K562 (cell line): ENCODE measurements around the gene PHOSPHO1. TPM values are rescaled to one million over a fixed set of nuclear protein-coding genes. Genes with fewer than 3 reads are reported as not detected.
A peak's percentile ranks its signal among the peaks of the same experiment; 100 is the strongest.

Source experiments
- ATAC-seq: fragments of 200-7000 bp; cut with Tn5 transposase; 3 replicates; pipeline ENCODE4 v1.9.1; 2020; ENCODE audit warnings: moderate library complexity
- BruUV-seq: library from RNA; stranded (reverse); fragments of 400-500 nt; replicated peaks from 2 replicates; lab custom pipeline; 2021; lab: Mats Ljungman, UMichigan
- CTCF ChIA-PET: fragments of 300-600 bp; formaldehyde crosslinking; extraction: SDS; loops from one replicate; lab custom pipeline; 2021; ENCODE audit warnings: low intra/inter-chr PET ratio; lab: Yijun Ruan, JAX
- POLR2A ChIA-PET: fragments of 300-600, 350-650 bp; sonication (Branson Sonifier 250); formaldehyde crosslinking; extraction: SDS; loops from one replicate; lab custom pipeline; 2021; ENCODE audit warnings: antibody characterized with exemption, inconsistent platforms; lab: Yijun Ruan, JAX
- DNase-seq, 4 experiments: peaks; one replicate each; pipeline versions ENCODE4 v3.0.0 to v3.0.0-alpha.2; 2011 to 2018; ENCODE audit warnings: low spot score in 3 of 4, mixed read lengths in 3 of 4; ENCODE audit errors: extremely low read depth in 1 of 4
- FAIRE-seq: peaks from 2 replicates; lab custom pipeline; 2011; peaks lifted over from hg19 to GRCh38; lab: Jason Lieb, UNC
- H2AFZ ChIP-seq: 2 replicates; pipeline ENCODE4 v1.6.0; 2011; ENCODE audit warnings: low read depth, low read length, control low read depth, inconsistent platforms
- H3K27ac ChIP-seq: fragments of 200-600 bp; 3 replicates; pipeline ENCODE4 v1.8.0; 2011; ENCODE audit warnings: low read depth, mild to moderate bottlenecking, control low read depth, inconsistent platforms, low read length, moderate library complexity, mixed read lengths; ENCODE audit errors: extremely low read depth
- H3K27me3 ChIP-seq, 2 experiments: fragments of 300-600 bp in 1 of 2; 2 replicates in 1 of 2; 3 replicates in 1 of 2; pipeline versions ENCODE4 v1.6.0 to v1.8.0; 2011; ENCODE audit warnings: inconsistent platforms in 2 of 2, low read length in 2 of 2, mild to moderate bottlenecking in 1 of 2, mixed read lengths in 1 of 2, moderate library complexity in 1 of 2; ENCODE audit not compliant: control insufficient read depth in 2 of 2, insufficient read depth in 2 of 2
- H3K36me3 ChIP-seq: fragments of 300-600 bp; 3 replicates; pipeline ENCODE4 v1.8.0; 2011; ENCODE audit warnings: mild to moderate bottlenecking, low read length, inconsistent platforms; ENCODE audit not compliant: control insufficient read depth, insufficient read depth
- H3K4me1 ChIP-seq, 2 experiments: fragments of 200-600 bp in 1 of 2; replicated peaks in 1 of 2; 2 replicates in 1 of 2; 3 replicates in 1 of 2; pipeline versions ENCODE4 v1.5.1 to v1.8.0; 2011; ENCODE audit warnings: inconsistent platforms in 2 of 2, low read length in 2 of 2, mild to moderate bottlenecking in 1 of 2, mixed read lengths in 1 of 2, moderate library complexity in 1 of 2; ENCODE audit not compliant: control insufficient read depth in 2 of 2, insufficient read depth in 2 of 2
- H3K4me2 ChIP-seq: 2 replicates; pipeline ENCODE4 v1.6.1; 2011; ENCODE audit warnings: low read length, control low read depth, inconsistent platforms, mixed read lengths; ENCODE audit not compliant: insufficient read depth
- H3K4me3 ChIP-seq: fragments of 200-600 bp; sonication (generic), shearing (Covaris generic); 2 replicates; pipeline ENCODE4 v1.5.1; 2016; ENCODE audit warnings: control low read depth, inconsistent platforms
- H3K79me2 ChIP-seq: fragments of 200-600 bp; 3 replicates; pipeline ENCODE4 v1.8.0; 2011; ENCODE audit warnings: low read length, inconsistent platforms; ENCODE audit not compliant: control insufficient read depth, insufficient read depth
- H3K9ac ChIP-seq, 2 experiments: 2 replicates each; pipeline versions ENCODE4 v1.6.0 to v1.6.1; 2011; ENCODE audit warnings: low read depth in 2 of 2, low read length in 2 of 2, control low read depth in 1 of 2, inconsistent platforms in 1 of 2, mild to moderate bottlenecking in 1 of 2, mixed read lengths in 1 of 2; ENCODE audit not compliant: insufficient read depth in 1 of 2
- H3K9me1 ChIP-seq: one replicate; pipeline ENCODE4 v1.6.0; 2011; ENCODE audit warnings: inconsistent platforms, mild to moderate bottlenecking, low read length, moderate library complexity; ENCODE audit not compliant: control insufficient read depth, insufficient read depth
- H3K9me3 ChIP-seq: replicated peaks from 2 replicates; pipeline ENCODE4 v1.5.1; 2011; ENCODE audit warnings: low read depth, low read length, inconsistent platforms; ENCODE audit not compliant: control insufficient read depth, insufficient read depth
- H4K20me1 ChIP-seq: replicated peaks from 2 replicates; pipeline ENCODE4 v1.6.1; 2011; ENCODE audit warnings: low read length, inconsistent platforms, mixed read lengths; ENCODE audit not compliant: control insufficient read depth, insufficient read depth
- CTCF ChIP-seq, 3 experiments: IDR thresholded peaks in 2 of 3; conservative IDR thresholded peaks in 1 of 3; 2 replicates each; pipeline ENCODE4 v1.5.1; 2011 to 2012; ENCODE audit warnings: low read length in 3 of 3, mild to moderate bottlenecking in 3 of 3, control low read depth in 2 of 3, improper control_type of control experiment in 1 of 3, inconsistent platforms in 1 of 3, low read depth in 1 of 3, mixed read lengths in 1 of 3, moderate library complexity in 1 of 3; ENCODE audit not compliant: insufficient read depth in 2 of 3
- ELF1 ChIP-seq: fragments of 200-800 bp; sonication (Bioruptor generic); IDR thresholded peaks from 2 replicates; pipeline ENCODE4 v1.6.1; 2016; ENCODE audit warnings: missing genetic modification characterization, missing compliant biosample characterization
- ETV6 ChIP-seq, 3 experiments: fragments of 150-350 bp in 1 of 3; sonication (generic) in 1 of 3; formaldehyde crosslinking in 1 of 3; IDR thresholded peaks; 2 replicates each; pipeline versions ENCODE4 v1.6.1 to v1.8.0; 2014 to 2022; ENCODE audit warnings: borderline replicate concordance in 2 of 3, low read depth in 2 of 3, antibody characterized with exemption in 1 of 3, low read length in 1 of 3, mild to moderate bottlenecking in 1 of 3, missing genetic modification reagents in 1 of 3
- FOXP1 ChIP-seq: sonication (generic); formaldehyde crosslinking; IDR thresholded peaks from 2 replicates; pipeline ENCODE4 v1.8.0; 2022; ENCODE audit warnings: mild to moderate bottlenecking, missing genetic modification reagents
- ZBTB40 ChIP-seq, 2 experiments: fragments of 450-650 bp in 1 of 2; sonication (generic) in 1 of 2; formaldehyde crosslinking in 1 of 2; IDR thresholded peaks; 2 replicates each; pipeline versions ENCODE4 v1.7.1 to v1.9.0; 2016 to 2022; ENCODE audit warnings: inconsistent platforms in 1 of 2, mild to moderate bottlenecking in 1 of 2, missing genetic modification reagents in 1 of 2
- ZNF212 ChIP-seq: fragments of 450-650 bp; formaldehyde crosslinking; IDR thresholded peaks from 2 replicates; pipeline ENCODE4 v1.4.0; 2020; ENCODE audit warnings: mild to moderate bottlenecking
- ZNF77 ChIP-seq: fragments of 250-450 bp; sonication (Bioruptor Pico); IDR thresholded peaks from 2 replicates; pipeline ENCODE4 v1.5.0; 2020
- WGBS: fragments of 100-300 bp; shearing (Covaris generic); methylation state at CpG from one replicate; pipeline ENCODE4 v1.1.6; 2016; ENCODE audit warnings: low coverage, mixed read lengths; ENCODE audit not compliant: insufficient coverage; ENCODE audit errors: missing lambda C conversion rate; 5-methylcytosine and 5-hydroxymethylcytosine counted together
- in situ Hi-C: fragments of 300-500 bp; cut with MboI; formaldehyde crosslinking; loops from 4 replicates; pipeline ENCODE4 v1.15.0; 2018; ENCODE audit warnings: inconsistent platforms, mixed read lengths
- intact Hi-C: fragments of 100-400 bp; cut with micrococcal nuclease; formaldehyde crosslinking; loops from 2 replicates; pipeline ENCODE4 v1.14.2; 2022
- polyA plus RNA-seq, 8 experiments: library from polyadenylated mRNA; depleted of rRNA in 4 of 8; stranded (reverse) in 5 of 8; unstranded in 3 of 8; fragments of >200 nt; fragmentation: Nextera tagmentation in 2 of 8; fragmentation: Illumina TruSeq in 1 of 8; extraction: Ambion mirVana in 2 of 8; extraction: Trizol in 1 of 8; gene quantifications; 2 replicates each; pipeline versions ENCODE4 v1.2.1 to v1.2.3, GENCODE V29; 2011 to 2014; ENCODE audit warnings: inconsistent platforms in 1 of 8, missing spikeins in 1 of 8
- total RNA-seq, 7 experiments: library from RNA; depleted of rRNA in 6 of 7; stranded (reverse); fragments of >200 nt in 6 of 7; fragmentation: Illumina TruSeq in 2 of 7; extraction: Trizol in 2 of 7; gene quantifications; 2 replicates each; pipeline versions ENCODE4 v1.2.1 to v1.2.3, GENCODE V29; 2011 to 2021; ENCODE audit warnings: low replicate concordance in 1 of 7

The PHOSPHO1 gene
- total and polyA plus RNA-seq, 9 of the 15 experiments (the other 6 are each of a cell fraction or from before 2014, with no cell fraction given) = 0.06 to 0.07 TPM; not detected in 7

GRCh38 chr17:49191917-49192741, 38.5 kb downstream of the PHOSPHO1 start:
- TSS peak; percentile 94 for BruUV-seq
- whole genome bisulfite sequencing = under 1% methylated on average over 51 of the region's 53 CpGs
- intact Hi-C loops = loop anchor here (5.0 kb wide), 2 partner anchors 35 to 300 kb away; partner anchors contain the start of gene ATP5MC1
- TF ChIP-seq ZNF212 (CRISPR knock-in tag) = no peak
- peak; percentile 55; the same call in 1 of the 2 replicates for TF ChIP-seq ELF1 (tag)
- peak; percentile 90 for TF ChIP-seq ZBTB40 (IDR thresholded peaks at IDR 0.05)
- TF ChIP-seq ZBTB40 (CRISPR knock-in tag; IDR thresholded peaks at IDR 0.05) = peak; percentile 66; the same call in 1 of the 2 replicates
- peak; percentile 43 to 59 (median 45) for TF ChIP-seq CTCF (IDR thresholded peaks at IDR 0.05 in 2 of 3, conservative IDR thresholded peaks at IDR 0.05 in 1 of 3; ENCODE audit: insufficient read depth in 2 of 3, low read depth in 1 of 3, low read length in 3 of 3)
- 0 out of 4 replicates have a peak, but pooled peaks of 1 of the 2 experiments have one; percentile 37 for TF ChIP-seq ETV6 (IDR thresholded peaks at IDR 0.05; ENCODE audit: borderline replicate concordance in 1 of 2, low read depth in 2 of 2, low read length in 1 of 2)
- TF ChIP-seq ETV6 (CRISPR knock-in tag; IDR thresholded peaks at IDR 0.05; ENCODE audit: borderline replicate concordance) = peak; percentile 32; the same call in 1 of the 2 replicates
- no peak for TF ChIP-seq FOXP1 (CRISPR knock-in tag)
- no peak for TF ChIP-seq ZNF77 (CRISPR knock-in tag)

More at GRCh38 chr17:49191917-49192741, 38.5 kb downstream of the PHOSPHO1 start:
- Histone ChIP-seq H4K20me1 (no peaks in the 10 kb centered on the region), H3K36me3 (no peaks in the 10 kb centered on the region), H3K9me3 (no peaks in the 10 kb centered on the region), H2AFZ (peak overlapping the region; percentile 99), H3K4me3 (peak overlapping the region; percentile 72), H3K79me2 (no peaks in the 10 kb centered on the region), H3K27me3 (no peaks in the 10 kb centered on the region), H3K9me1 (no peaks in the 10 kb centered on the region), H3K27ac (peak overlapping the region; percentile 99), H3K9ac (peak overlapping the region; percentile 95 to 97), H3K4me2 (peak overlapping the region; percentile 94), H3K4me1 (peaks cover 7 to 9% of the 10 kb centered on the region in 2 experiments; a peak in 3 of 5 replicates)
- ChIA-PET CTCF (interaction anchor here (0.6 to 1.5 kb wide), 2 partner anchors 12 to 202 kb away, joined by 3 to 4 read pairs; no protein-coding TSS in a partner anchor), POLR2A (interaction anchor here (0.6 to 1.7 kb wide), 9 partner anchors 8 to 248 kb away, joined by 3 to 9 read pairs (median 3); no protein-coding TSS in a partner anchor)
- in situ Hi-C loops = no loop called here
- FAIRE-seq (peak; percentile 84), DNase-seq (peak; percentile 67 to 93 (median 72)), ATAC-seq (peak; percentile 79)
